Measurements from ENCODE around the gene MYO1E.

Gene MYO1E

DNA sequence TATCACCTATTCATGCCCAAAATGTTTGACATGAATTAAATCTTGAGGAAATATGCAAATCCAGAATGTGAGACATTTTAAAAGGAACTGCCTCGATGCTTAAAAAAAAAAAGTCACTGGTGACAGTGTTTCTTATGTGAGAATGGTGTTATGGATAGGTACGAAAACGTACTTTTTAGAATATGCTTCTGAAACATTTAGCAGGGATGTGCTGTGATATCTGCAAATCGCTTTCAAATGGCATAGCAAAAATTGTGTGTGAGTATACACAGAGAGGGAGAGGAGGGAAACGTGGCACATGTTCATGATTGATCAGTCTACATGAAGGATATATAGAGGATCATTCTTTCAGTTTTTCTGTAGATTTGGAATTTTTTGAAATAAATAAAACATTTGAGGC is 251.7 kb downstream of the MYO1E start:
- no peak for ATAC-seq
- TF ChIP-seq CSDC2 (CRISPR knock-in tag; IDR thresholded peaks at IDR 0.05) = no peak
- TF ChIP-seq ISL1 (CRISPR knock-in tag; IDR thresholded peaks at IDR 0.05) = no peak
- no peak for TF ChIP-seq TOX (CRISPR knock-in tag; IDR thresholded peaks at IDR 0.05; ENCODE audit: borderline replicate concordance)
- no peak for TF ChIP-seq CSRNP3 (CRISPR knock-in tag; IDR thresholded peaks at IDR 0.05)
- TF ChIP-seq, protein P1, sequence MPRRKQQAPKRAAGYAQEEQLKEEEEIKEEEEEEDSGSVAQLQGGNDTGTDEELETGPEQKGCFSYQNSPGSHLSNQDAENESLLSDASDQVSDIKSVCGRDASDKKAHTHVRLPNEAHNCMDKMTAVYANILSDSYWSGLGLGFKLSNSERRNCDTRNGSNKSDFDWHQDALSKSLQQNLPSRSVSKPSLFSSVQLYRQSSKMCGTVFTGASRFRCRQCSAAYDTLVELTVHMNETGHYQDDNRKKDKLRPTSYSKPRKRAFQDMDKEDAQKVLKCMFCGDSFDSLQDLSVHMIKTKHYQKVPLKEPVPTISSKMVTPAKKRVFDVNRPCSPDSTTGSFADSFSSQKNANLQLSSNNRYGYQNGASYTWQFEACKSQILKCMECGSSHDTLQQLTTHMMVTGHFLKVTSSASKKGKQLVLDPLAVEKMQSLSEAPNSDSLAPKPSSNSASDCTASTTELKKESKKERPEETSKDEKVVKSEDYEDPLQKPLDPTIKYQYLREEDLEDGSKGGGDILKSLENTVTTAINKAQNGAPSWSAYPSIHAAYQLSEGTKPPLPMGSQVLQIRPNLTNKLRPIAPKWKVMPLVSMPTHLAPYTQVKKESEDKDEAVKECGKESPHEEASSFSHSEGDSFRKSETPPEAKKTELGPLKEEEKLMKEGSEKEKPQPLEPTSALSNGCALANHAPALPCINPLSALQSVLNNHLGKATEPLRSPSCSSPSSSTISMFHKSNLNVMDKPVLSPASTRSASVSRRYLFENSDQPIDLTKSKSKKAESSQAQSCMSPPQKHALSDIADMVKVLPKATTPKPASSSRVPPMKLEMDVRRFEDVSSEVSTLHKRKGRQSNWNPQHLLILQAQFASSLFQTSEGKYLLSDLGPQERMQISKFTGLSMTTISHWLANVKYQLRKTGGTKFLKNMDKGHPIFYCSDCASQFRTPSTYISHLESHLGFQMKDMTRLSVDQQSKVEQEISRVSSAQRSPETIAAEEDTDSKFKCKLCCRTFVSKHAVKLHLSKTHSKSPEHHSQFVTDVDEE (CRISPR knock-in tag; IDR thresholded peaks at IDR 0.05) = no peak
- no peak for TF ChIP-seq ESRRG (CRISPR knock-in tag; IDR thresholded peaks at IDR 0.05)
- TF ChIP-seq ARNTL (CRISPR knock-in tag; IDR thresholded peaks at IDR 0.05; ENCODE audit: borderline replicate concordance, low read depth) = no peak
- no peak for TF ChIP-seq ZNF70 (CRISPR knock-in tag; IDR thresholded peaks at IDR 0.05)
- TF ChIP-seq, protein P2, sequence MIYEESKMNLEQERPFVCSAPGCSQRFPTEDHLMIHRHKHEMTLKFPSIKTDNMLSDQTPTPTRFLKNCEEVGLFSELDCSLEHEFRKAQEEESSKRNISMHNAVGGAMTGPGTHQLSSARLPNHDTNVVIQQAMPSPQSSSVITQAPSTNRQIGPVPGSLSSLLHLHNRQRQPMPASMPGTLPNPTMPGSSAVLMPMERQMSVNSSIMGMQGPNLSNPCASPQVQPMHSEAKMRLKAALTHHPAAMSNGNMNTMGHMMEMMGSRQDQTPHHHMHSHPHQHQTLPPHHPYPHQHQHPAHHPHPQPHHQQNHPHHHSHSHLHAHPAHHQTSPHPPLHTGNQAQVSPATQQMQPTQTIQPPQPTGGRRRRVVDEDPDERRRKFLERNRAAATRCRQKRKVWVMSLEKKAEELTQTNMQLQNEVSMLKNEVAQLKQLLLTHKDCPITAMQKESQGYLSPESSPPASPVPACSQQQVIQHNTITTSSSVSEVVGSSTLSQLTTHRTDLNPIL (CRISPR knock-in tag; IDR thresholded peaks at IDR 0.05; ENCODE audit: low read depth) = no peak
- TF ChIP-seq, protein P3, sequence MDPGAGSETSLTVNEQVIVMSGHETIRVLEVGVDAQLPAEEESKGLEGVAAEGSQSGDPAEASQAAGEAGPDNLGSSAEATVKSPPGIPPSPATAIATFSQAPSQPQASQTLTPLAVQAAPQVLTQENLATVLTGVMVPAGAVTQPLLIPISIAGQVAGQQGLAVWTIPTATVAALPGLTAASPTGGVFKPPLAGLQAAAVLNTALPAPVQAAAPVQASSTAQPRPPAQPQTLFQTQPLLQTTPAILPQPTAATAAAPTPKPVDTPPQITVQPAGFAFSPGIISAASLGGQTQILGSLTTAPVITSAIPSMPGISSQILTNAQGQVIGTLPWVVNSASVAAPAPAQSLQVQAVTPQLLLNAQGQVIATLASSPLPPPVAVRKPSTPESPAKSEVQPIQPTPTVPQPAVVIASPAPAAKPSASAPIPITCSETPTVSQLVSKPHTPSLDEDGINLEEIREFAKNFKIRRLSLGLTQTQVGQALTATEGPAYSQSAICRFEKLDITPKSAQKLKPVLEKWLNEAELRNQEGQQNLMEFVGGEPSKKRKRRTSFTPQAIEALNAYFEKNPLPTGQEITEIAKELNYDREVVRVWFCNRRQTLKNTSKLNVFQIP (CRISPR knock-in tag; IDR thresholded peaks at IDR 0.05; ENCODE audit: borderline replicate concordance, low read depth) = no peak
- TF ChIP-seq, protein P4, sequence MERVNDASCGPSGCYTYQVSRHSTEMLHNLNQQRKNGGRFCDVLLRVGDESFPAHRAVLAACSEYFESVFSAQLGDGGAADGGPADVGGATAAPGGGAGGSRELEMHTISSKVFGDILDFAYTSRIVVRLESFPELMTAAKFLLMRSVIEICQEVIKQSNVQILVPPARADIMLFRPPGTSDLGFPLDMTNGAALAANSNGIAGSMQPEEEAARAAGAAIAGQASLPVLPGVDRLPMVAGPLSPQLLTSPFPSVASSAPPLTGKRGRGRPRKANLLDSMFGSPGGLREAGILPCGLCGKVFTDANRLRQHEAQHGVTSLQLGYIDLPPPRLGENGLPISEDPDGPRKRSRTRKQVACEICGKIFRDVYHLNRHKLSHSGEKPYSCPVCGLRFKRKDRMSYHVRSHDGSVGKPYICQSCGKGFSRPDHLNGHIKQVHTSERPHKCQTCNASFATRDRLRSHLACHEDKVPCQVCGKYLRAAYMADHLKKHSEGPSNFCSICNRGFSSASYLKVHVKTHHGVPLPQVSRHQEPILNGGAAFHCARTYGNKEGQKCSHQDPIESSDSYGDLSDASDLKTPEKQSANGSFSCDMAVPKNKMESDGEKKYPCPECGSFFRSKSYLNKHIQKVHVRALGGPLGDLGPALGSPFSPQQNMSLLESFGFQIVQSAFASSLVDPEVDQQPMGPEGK (CRISPR knock-in tag; IDR thresholded peaks at IDR 0.05; ENCODE audit: borderline replicate concordance) = no peak
- TF ChIP-seq RARB (CRISPR knock-in tag; IDR thresholded peaks at IDR 0.05) = no peak
- TF ChIP-seq BACH2 (CRISPR knock-in tag; IDR thresholded peaks at IDR 0.05; ENCODE audit: borderline replicate concordance) = no peak
- TF ChIP-seq GLIS3 (CRISPR knock-in tag; IDR thresholded peaks at IDR 0.05) = no peak
- TF ChIP-seq PPARA (CRISPR knock-in tag; IDR thresholded peaks at IDR 0.05; ENCODE audit: borderline replicate concordance) = no peak

GRCh38 chr15:59119625-59120024 is 253.0 kb downstream of the MYO1E start:
- TF ChIP-seq SNAI2 (CRISPR knock-in tag; IDR thresholded peaks at IDR 0.05) (no peak), TOX (CRISPR knock-in tag; IDR thresholded peaks at IDR 0.05; ENCODE audit: borderline replicate concordance) (no peak)
- no peak for ATAC-seq

DNA sequence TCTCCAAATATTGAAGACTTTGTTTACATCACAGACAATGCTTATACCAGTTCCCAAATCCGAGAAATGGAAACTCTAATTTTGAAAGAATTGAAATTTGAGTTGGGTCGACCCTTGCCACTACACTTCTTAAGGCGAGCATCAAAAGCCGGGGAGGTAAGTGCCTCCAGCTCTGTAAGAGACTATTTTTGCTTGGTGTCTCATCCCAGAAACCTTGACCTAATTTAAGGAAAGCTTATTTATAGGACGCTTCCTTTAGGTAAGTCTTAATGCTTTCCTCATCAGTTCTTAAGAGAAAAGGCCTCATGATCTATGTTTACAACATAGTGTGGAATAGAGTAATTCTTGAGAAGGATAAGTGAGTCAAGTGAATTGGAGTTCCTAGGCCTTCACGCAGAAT is 255.9 kb downstream of the MYO1E start:
- TF ChIP-seq ZNF70 (CRISPR knock-in tag; IDR thresholded peaks at IDR 0.05) (no peak), BACH2 (CRISPR knock-in tag; IDR thresholded peaks at IDR 0.05; ENCODE audit: borderline replicate concordance) (no peak), ESRRG (CRISPR knock-in tag; IDR thresholded peaks at IDR 0.05) (no peak), ZFP30 (CRISPR knock-in tag; IDR thresholded peaks at IDR 0.05) (no peak), TCF4 (CRISPR knock-in tag; IDR thresholded peaks at IDR 0.05; ENCODE audit: borderline replicate concordance) (no peak), GLIS3 (CRISPR knock-in tag; IDR thresholded peaks at IDR 0.05) (no peak), CSDC2 (CRISPR knock-in tag; IDR thresholded peaks at IDR 0.05) (no peak), ZFP3 (CRISPR knock-in tag; IDR thresholded peaks at IDR 0.05) (no peak)
- TF ChIP-seq, protein P1 (CRISPR knock-in tag; IDR thresholded peaks at IDR 0.05) = no peak
- TF ChIP-seq, protein P3 (CRISPR knock-in tag; IDR thresholded peaks at IDR 0.05; ENCODE audit: borderline replicate concordance, low read depth) = no peak
- ATAC-seq = no peak
